ENCODE measurements around the gene ATP5ME.

- TF ChIP-seq CTCF (IDR thresholded peaks at IDR 0.05; ENCODE audit: borderline replicate concordance, extremely low read depth, low read length, poor library complexity, severe bottlenecking) (no peak), EZH2 (IDR thresholded peaks at IDR 0.05; ENCODE audit: borderline replicate concordance, low read depth, low read length, severe bottlenecking) (no peak)
Observed at GRCh38 chr4:650461-650860, 23.6 kb downstream of the ATP5ME start.

Measured in DND-41 (cell line).